Myocyte (in vitro differentiated cells): Measurements from ENCODE around the gene IRGC. TPM values are rescaled to one million over a fixed set of nuclear protein-coding genes. Genes with fewer than 3 reads are reported as not detected.
"Not testable (repeated sequence)": the region's sequence is repeated elsewhere in the genome, so short reads cannot be mapped to it uniquely, and the experiment has no call there.

Source experiments
- DNase-seq: peaks from one replicate; pipeline ENCODE4 v3.0.0-alpha.2; 2012; ENCODE audit warnings: low read depth
- polyA plus RNA-seq: library from polyadenylated mRNA; unstranded; fragments of >200 nt; gene quantifications from one replicate; pipeline ENCODE4 v1.2.1, GENCODE V29; 2012; ENCODE audit warnings: missing spikeins
- total RNA-seq: library from RNA; depleted of rRNA; stranded (reverse); fragments of >200 nt; gene quantifications from 2 replicates; pipeline ENCODE4 v1.2.3, GENCODE V29; 2014

IRGC gene
- total RNA-seq = not detected in 2 replicates
- not detected for polyA plus RNA-seq

DNA sequence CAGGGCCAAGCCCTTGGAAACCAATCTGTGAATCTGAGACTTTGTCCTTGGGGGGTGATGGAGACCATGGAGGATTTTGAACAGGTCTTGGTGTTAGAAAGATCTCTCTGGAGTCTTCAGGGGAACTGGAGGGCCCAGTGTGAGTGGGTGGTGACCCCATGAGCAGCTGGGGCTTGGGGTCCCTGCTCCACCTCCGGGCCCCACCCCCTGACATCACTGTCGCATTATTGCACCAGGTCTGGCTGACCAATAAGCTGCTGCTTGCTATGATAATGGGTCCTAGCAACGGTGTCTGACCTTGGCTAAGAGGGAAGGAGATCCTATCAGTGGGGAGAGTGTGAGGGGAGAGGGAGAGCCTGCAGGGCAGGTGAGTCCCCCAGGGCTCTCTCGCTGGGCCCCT is at the start of gene IRGC:
IRGC (plus strand) TSS at position 301 of the 400 bp plus-strand sequence. CDS start 2,483 bp downstream, outside the sequence.
- no peak for DNase-seq

DNA sequence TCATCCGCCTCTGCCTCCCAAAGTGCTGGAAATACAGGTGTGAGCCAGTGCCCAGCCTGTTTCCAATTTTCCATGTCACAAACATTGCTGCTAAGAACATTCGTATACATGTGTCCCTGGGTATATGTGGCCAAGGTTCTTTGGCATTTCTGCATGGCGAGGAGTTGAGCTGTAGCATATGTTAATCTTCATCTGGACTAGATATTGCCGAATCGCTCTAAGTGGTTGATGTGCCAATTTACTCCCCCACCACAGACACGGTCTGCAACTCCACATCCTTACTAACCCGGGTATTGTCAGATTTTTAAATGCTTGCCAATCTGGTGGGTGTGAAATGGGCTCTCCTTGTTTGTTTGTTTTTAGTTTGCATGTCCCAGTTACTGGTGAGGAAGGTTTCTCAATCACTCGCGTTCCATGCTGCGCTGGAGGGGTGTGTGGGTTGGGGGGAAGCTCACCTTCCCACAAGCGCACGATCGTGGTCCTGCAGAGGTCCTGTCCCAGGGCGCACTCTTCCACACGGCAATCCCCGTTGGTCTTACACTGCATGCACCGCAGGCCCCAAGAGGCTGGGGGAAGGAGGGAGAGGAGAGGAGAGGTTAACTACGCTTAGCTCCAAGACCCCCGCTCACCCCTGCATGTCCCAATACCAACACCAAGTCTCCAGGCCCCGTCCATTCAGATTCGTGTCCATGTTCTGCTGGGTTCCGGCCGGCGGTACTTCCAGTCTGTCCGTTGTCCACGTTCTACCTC is 48.6 kb upstream of the IRGC start:
- DNase-seq = no peak

- no peak for DNase-seq
These were observed 47.9 kb upstream of the IRGC start for GRCh38 chr19:43667876-43668405.

DNA sequence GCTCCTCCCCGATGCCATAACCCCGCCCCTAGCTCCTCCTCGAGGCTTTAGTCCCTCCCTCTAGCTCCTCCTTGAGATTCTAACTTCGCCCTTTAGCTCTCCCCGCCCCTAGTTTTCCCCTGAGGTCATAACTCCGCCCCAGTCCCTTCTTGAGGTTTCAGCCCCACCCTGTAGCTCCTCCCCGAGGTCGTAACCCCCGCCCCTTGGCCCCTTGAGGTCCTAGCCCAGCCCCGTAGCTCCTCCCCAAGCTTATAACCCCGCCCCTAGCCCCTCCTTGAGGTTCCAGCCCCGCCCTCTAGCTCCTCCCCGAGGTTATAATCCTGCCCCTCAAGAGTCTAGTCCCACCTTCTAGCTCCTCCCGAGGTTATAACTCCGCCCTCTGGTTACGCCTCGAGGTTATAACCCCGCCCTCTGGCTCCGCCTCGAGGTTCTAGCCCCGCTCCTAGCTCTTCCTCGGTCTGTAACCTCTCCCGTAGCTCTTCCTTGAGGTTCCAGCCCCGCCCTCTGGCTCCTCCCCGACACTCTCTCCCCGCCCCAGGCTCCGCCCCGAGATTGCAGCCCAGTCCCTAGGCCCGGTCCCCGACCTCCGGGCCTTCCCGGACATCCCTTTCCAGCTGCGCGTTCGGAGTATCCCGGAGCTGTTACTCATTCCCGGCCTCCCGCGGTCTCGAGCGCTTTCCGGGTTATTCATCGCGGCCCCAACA is 47.3 kb upstream of the IRGC start:
- peak; percentile 99 for DNase-seq

- no peak for DNase-seq
These were observed 43.7 kb upstream of the IRGC start for GRCh38 chr19:43672061-43672679.

DNA sequence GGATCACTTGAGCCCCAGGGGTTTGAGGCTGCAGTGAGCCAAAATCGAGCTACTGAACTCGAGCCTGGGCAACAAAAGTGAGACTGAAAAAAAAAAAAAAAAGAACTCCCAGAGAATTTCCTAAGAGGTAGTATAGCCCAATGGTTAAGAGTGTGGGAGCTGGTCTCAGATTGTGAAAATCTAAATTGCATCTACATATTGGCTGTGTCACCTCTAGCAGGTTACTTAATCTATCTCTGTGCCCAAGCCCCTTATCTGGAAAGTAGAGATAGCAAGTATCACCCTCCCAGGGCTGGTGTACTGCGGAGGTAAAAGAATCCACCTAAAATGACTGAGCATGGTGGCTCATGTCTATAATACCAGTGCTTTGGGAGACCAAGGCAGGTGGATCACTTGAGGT is 42.2 kb upstream of the IRGC start:
- no peak for DNase-seq

GRCh38 chr19:43674183-43674582 is 41.7 kb upstream of the IRGC start:
- no peak for DNase-seq

DNA sequence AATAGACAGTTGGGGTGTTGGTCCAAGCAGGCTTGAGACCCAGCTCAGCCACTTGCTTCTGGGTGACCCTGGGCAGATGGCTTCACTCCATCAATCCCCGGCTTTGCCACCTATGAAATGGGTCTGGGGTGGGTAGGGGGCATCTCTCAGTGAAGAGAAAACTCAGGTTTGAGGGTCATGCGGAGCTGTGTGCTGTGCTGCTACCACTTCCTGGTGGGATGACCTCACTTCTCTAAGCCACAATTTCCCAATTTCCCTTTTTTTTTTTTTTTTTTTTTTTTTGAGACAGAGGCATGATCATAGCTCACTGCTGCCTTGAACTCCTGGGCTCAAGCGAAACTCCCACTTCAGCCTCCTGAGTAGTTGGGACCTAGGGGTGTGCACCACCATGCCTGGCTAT is 41.3 kb upstream of the IRGC start:
- no peak for DNase-seq

- DNase-seq = no peak
These were observed 40.5 kb upstream of the IRGC start for GRCh38 chr19:43675269-43675879.

GRCh38 chr19:43675906-43676305 is 40.0 kb upstream of the IRGC start:
- no peak for DNase-seq

DNA sequence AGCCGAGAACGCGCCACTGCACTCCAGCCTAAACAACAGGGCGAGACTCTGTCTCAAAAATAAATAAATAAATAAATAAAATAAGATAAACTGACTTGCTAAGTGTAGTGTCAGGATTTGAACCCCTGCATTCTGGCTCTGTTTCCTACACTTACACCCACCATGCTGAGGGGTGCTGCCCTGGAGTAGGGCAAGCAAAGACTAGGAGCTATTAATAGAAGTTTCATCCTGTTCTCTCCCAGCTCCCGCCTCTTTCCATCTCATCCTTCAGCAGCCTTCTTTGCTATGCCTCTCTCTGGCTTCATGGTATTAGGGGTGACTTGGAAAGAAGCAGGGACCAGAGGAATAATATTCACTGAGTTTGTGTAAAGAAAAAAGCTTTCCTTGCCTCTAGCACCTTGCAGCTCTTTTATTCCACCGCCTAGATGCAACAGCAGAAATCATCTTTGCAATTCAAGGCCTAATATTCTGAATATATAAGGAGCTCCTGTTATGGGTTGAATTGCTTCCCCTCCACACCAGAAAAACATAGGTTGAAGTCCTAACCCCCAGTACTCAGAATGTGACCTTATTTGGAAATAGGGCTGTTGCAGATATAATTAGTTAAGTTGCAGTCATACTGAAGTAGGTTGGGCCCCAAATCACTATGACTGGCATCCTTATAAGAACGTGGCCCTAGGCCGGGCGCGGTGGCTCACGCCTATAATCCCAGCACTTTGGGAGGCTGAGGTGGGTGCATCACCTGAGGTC is 37.2 kb upstream of the IRGC start:
- DNase-seq = no peak

DNA sequence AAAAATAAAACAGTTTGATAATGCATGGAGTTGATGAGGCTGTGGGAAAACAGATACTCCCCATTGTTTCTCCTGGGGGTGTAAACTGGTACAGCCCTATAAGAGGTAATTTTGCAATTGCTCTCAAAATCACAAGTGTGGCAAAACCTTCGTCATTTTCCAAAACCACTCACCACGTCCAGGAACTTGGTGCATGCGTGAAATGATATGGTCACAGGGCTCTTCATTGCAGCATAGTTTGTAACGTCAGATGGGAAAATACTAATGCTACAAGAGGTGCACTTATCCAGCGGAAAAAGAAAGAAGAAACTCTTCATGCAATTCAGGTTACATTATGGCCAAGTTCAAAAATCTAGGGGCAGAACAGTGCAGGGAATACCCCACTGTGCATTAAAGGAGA is 34.1 kb upstream of the IRGC start:
- DNase-seq = no peak

GRCh38 chr19:43682269-43682668 is 33.6 kb upstream of the IRGC start:
- not testable (repeated sequence) for DNase-seq

DNA sequence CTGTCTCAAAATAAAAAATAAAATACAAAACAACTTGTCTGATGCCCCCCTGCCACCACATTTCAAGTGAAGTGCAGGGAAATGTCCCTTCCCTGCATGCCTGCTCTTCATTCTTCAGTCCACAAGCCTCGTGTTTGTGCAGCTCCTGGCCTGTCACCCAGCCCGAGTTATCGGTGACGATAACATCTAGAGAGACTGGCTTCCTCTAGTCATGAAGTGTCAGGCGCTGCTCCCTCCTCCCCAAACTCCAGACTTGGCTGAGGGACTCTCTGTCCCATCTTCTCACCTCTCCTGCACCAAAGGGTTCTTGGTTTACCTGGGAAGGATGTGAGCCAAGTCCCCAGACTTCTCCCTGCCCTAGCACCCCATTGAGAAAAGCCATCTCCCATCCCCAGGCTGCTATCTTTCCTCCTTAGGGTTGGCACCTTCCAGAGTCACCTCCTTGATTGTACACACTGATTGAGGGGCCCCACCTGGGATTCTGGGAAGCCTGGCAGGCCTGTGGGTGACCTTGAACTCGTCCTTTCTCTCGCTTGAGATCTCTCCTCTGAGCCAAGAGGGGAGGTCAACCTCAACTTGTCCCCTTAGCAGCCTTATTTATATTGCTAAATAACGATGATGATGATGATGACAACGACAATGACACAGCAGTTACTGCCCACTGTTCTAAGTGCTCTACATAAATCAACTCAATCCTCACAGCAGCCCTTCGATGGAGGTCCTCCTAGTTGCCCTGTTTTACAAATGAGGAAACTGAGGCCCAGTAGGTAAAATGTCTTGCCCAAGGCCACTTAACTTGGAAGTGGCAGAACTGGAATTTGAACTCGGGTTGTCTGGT is 32.8 kb upstream of the IRGC start:
- DNase-seq = no peak

DNA sequence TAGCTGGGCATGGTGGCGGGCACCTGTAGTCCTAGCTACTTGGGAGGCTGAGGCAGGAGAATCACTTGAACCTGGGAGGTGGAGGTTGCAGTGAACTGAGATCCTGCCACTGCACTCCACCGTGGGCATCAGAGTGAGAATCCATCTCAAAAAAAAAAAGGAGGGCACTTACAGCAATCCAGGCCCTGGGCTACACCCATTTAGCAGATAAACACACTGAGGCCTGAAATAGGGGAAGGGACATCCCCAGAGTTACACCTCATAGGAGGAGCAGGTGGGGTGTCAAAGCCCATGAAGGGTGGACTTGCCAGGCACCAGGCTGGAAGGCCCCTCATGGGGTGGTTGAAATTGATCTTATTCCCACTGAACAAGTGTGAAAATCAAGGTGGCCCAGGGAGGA is 32.0 kb upstream of the IRGC start:
- DNase-seq = no peak

- no peak for DNase-seq
These were observed 31.6 kb upstream of the IRGC start for GRCh38 chr19:43684326-43684725.

DNA sequence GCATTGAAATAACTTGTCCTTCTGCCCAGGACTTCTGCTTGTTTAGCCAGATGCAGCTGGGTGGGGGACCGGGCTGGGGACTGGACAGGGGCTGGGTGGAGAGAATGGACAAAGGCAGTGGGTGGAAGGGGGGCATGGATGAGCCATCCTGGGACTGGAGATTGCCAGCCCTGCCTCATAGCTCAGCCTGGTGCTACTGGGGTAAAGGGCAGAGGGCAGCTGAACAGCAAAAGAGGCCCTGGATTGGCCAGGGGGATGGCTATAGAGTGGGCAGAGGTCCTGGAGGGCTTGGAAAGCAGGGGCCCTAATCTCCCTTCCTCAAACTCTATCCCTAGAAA is 28.2 kb upstream of the IRGC start:
- no peak for DNase-seq

DNA sequence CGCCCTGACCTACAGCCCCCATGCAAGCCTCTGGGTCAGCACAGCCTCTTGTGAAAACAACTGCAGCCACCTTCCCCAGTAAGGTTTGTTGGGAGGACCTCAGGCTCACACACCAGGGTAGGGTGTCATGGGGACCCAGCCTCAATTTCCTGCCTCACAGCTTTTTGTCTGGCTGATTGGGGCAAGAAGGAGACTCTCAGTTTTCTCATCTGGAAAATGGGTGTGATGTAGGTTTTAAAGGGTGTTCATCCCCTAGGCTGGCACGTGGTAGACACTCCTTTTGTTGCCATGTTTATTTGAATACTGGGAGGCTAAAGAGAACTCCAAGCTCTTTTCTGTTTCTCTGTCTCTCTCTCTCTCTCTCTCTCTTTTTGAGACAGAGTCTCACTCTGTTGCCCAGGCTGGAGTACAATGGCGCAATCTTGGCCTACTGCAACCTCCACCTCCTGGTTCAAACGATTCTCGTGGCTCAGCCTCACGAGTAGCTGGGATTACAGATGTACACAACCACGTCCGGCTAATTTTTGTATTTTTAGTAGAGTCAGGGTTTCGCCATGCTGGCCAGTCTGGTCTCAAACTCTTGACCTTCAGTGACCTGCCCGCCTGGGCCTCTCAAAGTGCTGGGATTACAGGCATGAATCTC is 27.7 kb upstream of the IRGC start:
- no peak for DNase-seq

DNA sequence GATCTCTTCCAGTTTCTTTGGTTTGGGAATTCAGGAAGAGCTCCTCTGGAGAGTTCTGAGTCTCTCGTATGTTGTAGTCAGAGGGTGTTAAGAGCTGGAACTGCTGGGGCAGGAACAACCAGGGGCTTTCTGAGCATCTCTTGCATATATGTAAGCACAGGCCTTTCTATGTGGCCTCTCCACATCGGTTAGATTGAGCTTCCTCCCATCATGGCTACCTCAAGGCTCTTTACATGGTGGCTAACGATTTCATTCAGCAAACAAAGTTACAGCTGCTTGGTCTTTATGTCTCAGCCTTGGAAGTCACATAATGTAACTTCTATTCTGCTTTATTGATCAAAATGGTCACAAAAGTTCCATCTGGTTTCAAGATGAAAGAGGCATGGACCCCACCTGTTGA is 25.4 kb upstream of the IRGC start:
- DNase-seq = no peak

DNA sequence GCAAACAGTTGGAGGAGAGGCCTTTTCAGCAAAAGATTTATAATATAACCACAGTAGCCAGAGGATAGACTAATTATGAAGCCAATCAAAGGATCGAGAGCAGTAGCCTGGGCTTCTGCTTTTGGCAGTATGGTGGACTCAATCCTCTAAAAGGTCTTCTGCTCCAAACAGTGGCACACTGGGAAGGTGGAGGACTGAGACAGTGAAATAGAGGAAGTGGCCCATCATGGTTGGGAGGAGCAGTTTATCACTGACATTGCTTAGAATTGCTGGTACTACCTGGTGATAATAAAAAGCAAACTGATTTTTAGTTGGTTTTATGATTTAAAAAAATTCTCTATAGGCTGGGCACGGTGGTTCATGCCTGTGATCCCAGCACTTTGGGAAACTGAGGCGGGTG is 25.0 kb upstream of the IRGC start:
- no peak for DNase-seq
